ENCODE measurements around the gene HOXC9.
"Not testable (repeated sequence)": the region's sequence is repeated elsewhere in the genome, so short reads cannot be mapped to it uniquely, and the experiment has no call there.

HOXC9 gene

DNA sequence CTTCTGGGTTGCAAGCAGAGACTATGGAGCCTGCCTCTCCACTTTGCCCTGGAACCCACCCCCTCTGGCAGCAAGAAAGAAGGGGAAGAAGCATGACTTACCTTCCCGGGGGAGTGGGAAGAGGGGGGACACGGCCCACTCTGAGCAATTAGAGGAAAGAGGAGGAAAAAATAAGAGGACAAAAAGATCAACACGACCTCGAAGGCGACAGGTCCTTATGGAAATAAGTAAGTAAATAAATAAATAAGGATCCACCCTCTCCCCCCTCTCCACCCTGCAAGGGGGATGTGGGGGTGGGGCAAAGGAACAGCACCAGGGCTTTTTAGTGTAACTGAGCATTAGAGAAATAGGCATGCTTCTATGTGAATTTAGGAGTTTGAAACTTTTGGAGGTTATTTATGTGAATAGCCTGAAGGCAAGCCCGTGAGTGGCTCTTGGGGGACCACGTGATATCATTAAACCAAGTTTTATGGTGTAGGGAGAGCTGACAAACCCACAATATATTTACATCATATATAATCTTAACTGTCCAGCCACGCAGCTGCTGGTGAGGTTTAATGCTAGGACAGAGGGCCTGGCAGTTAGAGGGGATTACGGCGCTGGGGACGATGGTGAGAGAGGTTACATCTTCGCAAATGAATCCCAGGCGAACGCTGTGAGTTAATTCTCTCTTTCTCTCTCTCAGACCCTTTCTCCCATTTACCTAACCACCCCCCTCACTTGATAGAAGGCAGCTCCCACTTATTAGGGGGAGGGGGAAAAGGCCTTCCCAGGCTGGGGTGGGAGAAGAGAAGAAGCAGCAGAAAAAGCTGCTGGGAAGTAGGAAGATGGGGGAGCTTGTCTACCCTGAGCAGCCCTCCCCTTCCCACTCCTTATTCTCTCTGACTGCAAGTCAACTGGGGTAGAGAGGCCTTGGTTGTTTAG lies 37.7 kb downstream of the HOXC9 start:
- WGBS, 2 experiments, result 26 to 34% methylated on average over 10 to 12 of the region's 14 CpGs
- Histone ChIP-seq H3K9me3 (ENCODE audit: control insufficient read depth, low read length) (no peaks in the 10 kb centered on the region), H3K4me1 (ENCODE audit: control insufficient read depth, insufficient read depth, low read length) (peaks cover 3% of the 10 kb centered on the region), H3K36me3 (ENCODE audit: control insufficient read depth, insufficient read depth, low read length) (no peaks in the 10 kb centered on the region), H3K27me3 (ENCODE audit: control insufficient read depth, insufficient read depth, low read length, poor library complexity, severe bottlenecking) (peaks cover 100% of the 10 kb centered on the region), H3K4me3 (ENCODE audit: insufficient read depth, low read depth, low read length) (no peak overlapping the region), H3K27ac (ENCODE audit: insufficient read depth, low read depth, low read length, poor library complexity, severe bottlenecking) (no peak overlapping the region)

GRCh38 chr12:54038284-54038870 lies 38.4 kb downstream of the HOXC9 start:
- WGBS, 2 experiments, result 41 to 47% methylated on average over 5 of the region's 5 CpGs
- Histone ChIP-seq H3K27me3 (ENCODE audit: control insufficient read depth, insufficient read depth, low read length, poor library complexity, severe bottlenecking) (peaks cover 100% of the 10 kb centered on the region), H3K9me3 (ENCODE audit: control insufficient read depth, low read length) (no peaks in the 10 kb centered on the region), H3K4me1 (ENCODE audit: control insufficient read depth, insufficient read depth, low read length) (no peaks in the 10 kb centered on the region), H3K36me3 (ENCODE audit: control insufficient read depth, insufficient read depth, low read length) (no peaks in the 10 kb centered on the region), H3K27ac (ENCODE audit: insufficient read depth, low read depth, low read length, poor library complexity, severe bottlenecking) (no peak overlapping the region), H3K4me3 (ENCODE audit: insufficient read depth, low read depth, low read length) (no peak overlapping the region)

GRCh38 chr12:54038871-54039414 lies 39.0 kb downstream of the HOXC9 start:
- Histone ChIP-seq H3K4me3 (ENCODE audit: insufficient read depth, low read depth, low read length) (no peak overlapping the region), H3K4me1 (ENCODE audit: control insufficient read depth, insufficient read depth, low read length) (no peaks in the 10 kb centered on the region), H3K27ac (ENCODE audit: insufficient read depth, low read depth, low read length, poor library complexity, severe bottlenecking) (no peak overlapping the region), H3K36me3 (ENCODE audit: control insufficient read depth, insufficient read depth, low read length) (no peaks in the 10 kb centered on the region), H3K9me3 (ENCODE audit: control insufficient read depth, low read length) (no peaks in the 10 kb centered on the region), H3K27me3 (ENCODE audit: control insufficient read depth, insufficient read depth, low read length, poor library complexity, severe bottlenecking) (peaks cover 100% of the 10 kb centered on the region)
- WGBS, 2 experiments, result 19 to 20% methylated on average over 9 of the region's 9 CpGs

GRCh38 chr12:54039417-54040147 lies 39.6 kb downstream of the HOXC9 start:
- no peaks in the 10 kb centered on the region for H3K4me1 ChIP-seq (ENCODE audit: control insufficient read depth, insufficient read depth, low read length)
- no peaks in the 10 kb centered on the region for H3K36me3 ChIP-seq (ENCODE audit: control insufficient read depth, insufficient read depth, low read length)
- no peak overlapping the region for H3K4me3 ChIP-seq (ENCODE audit: insufficient read depth, low read depth, low read length)
- H3K27me3 ChIP-seq (ENCODE audit: control insufficient read depth, insufficient read depth, low read length, poor library complexity, severe bottlenecking), result peaks cover 100% of the 10 kb centered on the region
- H3K9me3 ChIP-seq (ENCODE audit: control insufficient read depth, low read length), result no peaks in the 10 kb centered on the region
- WGBS, 2 experiments, result 8 to 10% methylated on average over 16 of the region's 16 CpGs
- H3K27ac ChIP-seq (ENCODE audit: insufficient read depth, low read depth, low read length, poor library complexity, severe bottlenecking), result no peak overlapping the region

DNA sequence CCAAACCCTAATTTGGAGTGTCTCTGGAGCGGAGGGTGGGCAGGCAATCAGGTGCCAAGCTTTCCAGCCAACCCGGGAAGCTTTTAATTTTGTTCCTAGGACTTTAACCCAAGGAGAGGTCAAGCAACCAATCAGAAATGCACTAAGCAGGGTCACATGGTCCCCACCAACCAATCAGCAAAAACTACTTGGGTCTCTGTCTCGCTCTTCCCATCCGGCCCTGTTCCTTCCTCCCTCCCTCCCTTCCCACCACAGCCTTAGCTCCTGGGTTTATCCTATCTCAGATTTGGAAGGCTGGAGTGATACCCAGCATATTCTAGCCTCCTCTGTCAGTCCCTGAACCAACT lies 40.2 kb downstream of the HOXC9 start:
- peaks cover 100% of the 10 kb centered on the region for H3K27me3 ChIP-seq (ENCODE audit: control insufficient read depth, insufficient read depth, low read length, poor library complexity, severe bottlenecking)
- H3K4me3 ChIP-seq (ENCODE audit: insufficient read depth, low read depth, low read length), result no peak overlapping the region
- H3K9me3 ChIP-seq (ENCODE audit: control insufficient read depth, low read length), result no peaks in the 10 kb centered on the region
- no peak overlapping the region for H3K27ac ChIP-seq (ENCODE audit: insufficient read depth, low read depth, low read length, poor library complexity, severe bottlenecking)
- H3K4me1 ChIP-seq (ENCODE audit: control insufficient read depth, insufficient read depth, low read length), result no peaks in the 10 kb centered on the region
- H3K36me3 ChIP-seq (ENCODE audit: control insufficient read depth, insufficient read depth, low read length), result no peaks in the 10 kb centered on the region
- 50 to 53% methylated on average over 4 of the region's 4 CpGs for WGBS, 2 experiments

- H3K4me3 ChIP-seq (ENCODE audit: insufficient read depth, low read depth, low read length), result no peak overlapping the region
- WGBS, 2 experiments, result 42% methylated on average over 3 of the region's 3 CpGs; no CpG with 5 or more reads in 1 of the 2 experiments
- no peaks in the 10 kb centered on the region for H3K36me3 ChIP-seq (ENCODE audit: control insufficient read depth, insufficient read depth, low read length)
- no peaks in the 10 kb centered on the region for H3K4me1 ChIP-seq (ENCODE audit: control insufficient read depth, insufficient read depth, low read length)
- peaks cover 100% of the 10 kb centered on the region for H3K27me3 ChIP-seq (ENCODE audit: control insufficient read depth, insufficient read depth, low read length, poor library complexity, severe bottlenecking)
- no peaks in the 10 kb centered on the region for H3K9me3 ChIP-seq (ENCODE audit: control insufficient read depth, low read length)
- no peak overlapping the region for H3K27ac ChIP-seq (ENCODE audit: insufficient read depth, low read depth, low read length, poor library complexity, severe bottlenecking)
Observed at GRCh38 chr12:54040648-54041047, 40.7 kb downstream of the HOXC9 start.

DNA sequence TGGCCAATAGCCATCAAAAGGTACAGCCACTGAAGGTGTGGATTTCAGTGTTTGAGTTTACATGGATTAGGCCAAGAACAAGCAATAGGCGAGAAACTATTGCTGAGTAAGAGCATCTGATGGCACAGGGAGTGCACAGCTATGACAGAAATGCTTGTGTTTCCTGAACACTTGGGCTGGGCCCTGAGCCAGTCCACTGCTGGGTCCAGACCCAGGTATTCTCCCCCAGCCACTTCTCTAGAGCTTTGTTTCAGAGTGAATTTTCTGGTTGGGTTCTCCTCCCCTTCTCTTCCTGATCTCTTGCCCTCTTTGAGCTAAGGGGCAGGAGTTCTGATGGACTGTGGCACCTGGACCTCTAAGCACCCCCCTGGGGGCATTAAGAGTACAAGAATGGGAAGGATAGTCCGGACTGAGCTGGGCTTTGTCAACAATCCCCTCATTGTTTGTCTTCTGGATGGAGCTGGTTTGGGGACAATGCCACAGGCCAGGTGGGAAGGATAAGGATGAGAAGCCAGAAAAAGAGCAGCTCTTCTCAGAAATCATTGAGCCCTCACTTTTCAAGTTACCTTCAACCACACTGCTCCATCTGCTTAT lies 41.2 kb downstream of the HOXC9 start:
- Histone ChIP-seq H3K27ac (ENCODE audit: insufficient read depth, low read depth, low read length, poor library complexity, severe bottlenecking) (no peak overlapping the region), H3K9me3 (ENCODE audit: control insufficient read depth, low read length) (no peaks in the 10 kb centered on the region), H3K4me1 (ENCODE audit: control insufficient read depth, insufficient read depth, low read length) (no peaks in the 10 kb centered on the region), H3K36me3 (ENCODE audit: control insufficient read depth, insufficient read depth, low read length) (no peaks in the 10 kb centered on the region), H3K4me3 (ENCODE audit: insufficient read depth, low read depth, low read length) (no peak overlapping the region), H3K27me3 (ENCODE audit: control insufficient read depth, insufficient read depth, low read length, poor library complexity, severe bottlenecking) (peaks cover 100% of the 10 kb centered on the region)
- 25 to 29% methylated on average over 2 of the region's 2 CpGs for WGBS, 2 experiments

DNA sequence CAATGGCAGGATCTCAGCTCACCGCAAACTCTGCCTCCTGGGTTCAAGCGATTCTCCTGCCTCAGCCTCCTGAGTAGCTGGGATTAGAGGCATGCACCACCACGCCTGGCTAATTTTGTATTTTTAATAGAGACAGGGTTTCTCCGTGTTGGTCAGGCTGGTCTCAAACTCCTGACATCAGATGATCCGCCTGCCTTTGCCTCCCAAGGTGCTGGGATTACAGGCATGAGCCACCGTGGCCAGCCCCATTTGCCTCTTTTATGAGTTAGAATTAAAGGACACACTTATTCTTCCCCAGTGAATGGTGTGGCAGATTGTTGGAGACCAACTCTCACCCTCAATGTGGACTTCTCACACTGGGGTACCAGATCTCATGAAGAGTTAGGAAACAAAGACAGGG lies 42.1 kb downstream of the HOXC9 start:
- H3K4me3 ChIP-seq (ENCODE audit: insufficient read depth, low read depth, low read length); H3K27ac ChIP-seq (ENCODE audit: insufficient read depth, low read depth, low read length, poor library complexity, severe bottlenecking); H3K4me1 ChIP-seq (ENCODE audit: control insufficient read depth, insufficient read depth, low read length); H3K36me3 ChIP-seq (ENCODE audit: control insufficient read depth, insufficient read depth, low read length); H3K9me3 ChIP-seq (ENCODE audit: control insufficient read depth, low read length): not testable (repeated sequence)
- H3K27me3 ChIP-seq (ENCODE audit: control insufficient read depth, insufficient read depth, low read length, poor library complexity, severe bottlenecking), result peaks cover 100% of the 10 kb centered on the region
- 54 to 55% methylated on average over 6 of the region's 6 CpGs for WGBS, 2 experiments

GRCh38 chr12:54042970-54043853 lies 43.3 kb downstream of the HOXC9 start:
- no peaks in the 10 kb centered on the region for H3K9me3 ChIP-seq (ENCODE audit: control insufficient read depth, low read length)
- no peaks in the 10 kb centered on the region for H3K36me3 ChIP-seq (ENCODE audit: control insufficient read depth, insufficient read depth, low read length)
- H3K4me3 ChIP-seq (ENCODE audit: insufficient read depth, low read depth, low read length), result no peak overlapping the region
- WGBS, 2 experiments, result 31 to 34% methylated on average over 6 of the region's 6 CpGs
- H3K27me3 ChIP-seq (ENCODE audit: control insufficient read depth, insufficient read depth, low read length, poor library complexity, severe bottlenecking), result peaks cover 100% of the 10 kb centered on the region
- no peaks in the 10 kb centered on the region for H3K4me1 ChIP-seq (ENCODE audit: control insufficient read depth, insufficient read depth, low read length)
- H3K27ac ChIP-seq (ENCODE audit: insufficient read depth, low read depth, low read length, poor library complexity, severe bottlenecking), result no peak overlapping the region

All from ectodermal cell (in vitro differentiated cells).